HG02642 (cell line): ENCODE results near the gene TYRO3.

ENCODE experiments used
- ATAC-seq: cut with Tn5 transposase; IDR thresholded peaks from one replicate; pipeline ENCODE4 v1.9.1; 2021; ENCODE audit warnings: mild to moderate bottlenecking; ENCODE audit not compliant: unreplicated experiment, poor library complexity

Gene TYRO3

DNA sequence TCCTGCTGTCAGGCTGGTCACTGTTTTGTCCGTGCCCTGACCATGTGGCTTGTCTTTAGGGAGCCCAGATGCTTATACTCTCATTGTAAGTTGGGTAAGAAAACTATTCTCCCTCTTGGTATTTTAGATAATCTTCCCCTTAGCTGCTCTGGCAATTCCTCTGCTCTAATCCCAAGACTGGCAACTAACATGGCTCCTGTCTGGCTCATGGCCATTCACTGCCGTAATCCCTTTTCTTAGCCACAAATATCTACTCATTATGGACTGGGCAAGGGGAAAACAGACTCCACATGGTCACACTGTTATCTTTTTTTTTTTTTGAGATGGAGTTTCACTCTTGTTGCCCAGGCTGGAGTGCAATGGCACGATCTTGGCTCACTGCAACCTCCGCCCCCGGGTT lies 38.8 kb downstream of the TYRO3 start:
- ATAC-seq, result no peak

GRCh38 chr15:41599061-41599460 lies 40.0 kb downstream of the TYRO3 start:
- no peak for ATAC-seq

DNA sequence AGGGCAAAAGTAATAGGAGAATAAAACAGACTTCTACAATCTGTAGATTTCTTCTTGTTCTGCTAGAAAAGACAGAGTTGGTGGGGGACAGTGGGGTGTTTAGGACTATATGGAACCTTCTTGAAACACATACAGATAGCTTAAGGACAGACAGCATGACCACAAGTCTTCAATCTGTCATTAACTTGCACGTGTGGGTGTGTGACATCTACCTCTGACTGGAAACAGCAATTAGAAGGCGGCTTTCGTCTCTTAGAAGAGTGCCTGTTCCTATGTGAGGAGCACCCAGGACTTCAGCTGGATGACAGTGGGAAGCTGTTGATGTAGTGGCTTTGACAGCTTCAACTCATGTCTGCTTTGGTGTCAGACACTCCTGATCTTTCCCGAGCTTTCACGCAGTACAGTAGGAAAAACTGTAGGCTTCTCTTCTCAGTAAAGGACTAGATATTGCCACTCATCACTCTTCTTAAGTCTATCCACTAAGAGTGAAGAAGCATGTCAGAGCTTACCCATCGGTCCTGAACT lies 44.5 kb downstream of the TYRO3 start:
- ATAC-seq, result no peak

- no peak for ATAC-seq
Observed at GRCh38 chr15:41603941-41604911, 45.2 kb downstream of the TYRO3 start.

GRCh38 chr15:41605566-41605965 lies 46.6 kb downstream of the TYRO3 start:
- no peak for ATAC-seq

GRCh38 chr15:41606997-41607396 lies 48.0 kb downstream of the TYRO3 start:
- no peak for ATAC-seq

GRCh38 chr15:41609123-41609522 lies 50.1 kb downstream of the TYRO3 start:
- ATAC-seq, result no peak

- no peak for ATAC-seq
Observed at GRCh38 chr15:41610048-41610447, 51.0 kb downstream of the TYRO3 start.

- ATAC-seq, result no peak
Observed at GRCh38 chr15:41620536-41621199, 61.7 kb downstream of the TYRO3 start.

GRCh38 chr15:41621200-41622193 lies 62.5 kb downstream of the TYRO3 start:
- ATAC-seq, result no peak

DNA sequence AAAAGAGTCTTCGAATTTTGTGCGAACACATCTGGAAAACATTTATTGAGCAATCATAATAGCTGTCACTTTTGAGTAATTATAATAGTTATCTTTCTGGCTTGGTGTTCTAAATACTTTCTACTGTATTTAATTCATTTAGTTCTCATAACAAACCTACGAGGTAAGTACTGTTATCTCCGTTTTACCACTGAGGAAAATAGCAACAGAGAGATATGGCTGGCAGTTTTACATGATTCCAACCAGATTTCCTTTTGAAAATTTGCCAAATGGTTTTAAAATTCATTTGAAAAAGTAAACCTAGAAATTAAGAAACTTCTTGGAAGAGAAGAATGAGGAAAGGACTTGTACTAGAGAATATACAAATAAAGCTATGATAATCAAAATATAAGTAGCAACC lies 63.9 kb downstream of the TYRO3 start:
- ATAC-seq, result no peak

GRCh38 chr15:41627203-41627602 lies 68.2 kb downstream of the TYRO3 start:
- no peak for ATAC-seq

GRCh38 chr15:41629463-41629862 lies 70.5 kb downstream of the TYRO3 start:
- ATAC-seq, result no peak

DNA sequence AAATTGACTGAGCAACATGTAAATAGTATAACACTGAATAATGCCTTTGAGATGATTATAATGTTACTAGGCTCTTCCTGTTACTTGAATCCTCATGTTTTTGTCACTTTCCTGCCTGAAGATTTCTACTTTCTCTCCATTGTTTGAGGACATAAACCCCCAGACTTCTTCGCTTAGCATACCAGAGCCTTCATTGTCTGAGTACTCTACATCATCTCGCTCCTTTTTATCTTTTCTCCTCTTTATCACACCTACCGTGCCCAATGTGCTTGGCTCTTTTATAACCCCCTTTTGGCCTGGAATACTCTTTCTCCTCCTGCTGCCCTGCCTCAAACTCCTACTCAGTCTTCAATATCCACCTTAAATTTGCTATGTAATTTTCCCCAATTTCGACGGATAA lies 70.9 kb downstream of the TYRO3 start:
- ATAC-seq, result no peak

DNA sequence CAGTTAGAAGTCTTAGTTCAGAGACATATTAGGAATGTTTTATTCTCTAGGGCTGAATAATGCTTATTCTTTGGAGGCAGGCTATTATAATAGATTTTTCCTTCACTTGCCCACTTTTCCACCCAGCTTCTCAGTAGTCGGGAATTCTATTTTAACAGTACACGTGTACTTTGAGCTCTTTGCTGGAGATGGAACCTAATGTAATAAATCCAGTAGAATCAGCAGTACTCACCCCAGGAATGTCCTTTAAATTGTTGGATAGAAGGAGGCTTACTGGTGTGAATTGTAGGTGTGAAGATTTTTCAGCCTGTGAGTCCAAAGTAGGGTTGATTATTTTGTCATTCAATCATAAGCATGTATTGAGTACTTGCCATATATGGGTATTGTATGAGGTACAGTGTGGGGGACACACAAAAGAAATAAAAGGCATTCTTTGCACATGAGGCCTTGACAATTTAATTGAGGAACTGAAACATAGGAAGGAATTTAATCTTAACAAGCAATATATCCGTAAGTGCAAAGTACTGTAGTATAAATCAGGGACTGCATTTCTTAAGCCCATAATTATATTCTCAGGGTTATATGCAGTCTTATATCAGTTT lies 71.7 kb downstream of the TYRO3 start:
- no peak for ATAC-seq

DNA sequence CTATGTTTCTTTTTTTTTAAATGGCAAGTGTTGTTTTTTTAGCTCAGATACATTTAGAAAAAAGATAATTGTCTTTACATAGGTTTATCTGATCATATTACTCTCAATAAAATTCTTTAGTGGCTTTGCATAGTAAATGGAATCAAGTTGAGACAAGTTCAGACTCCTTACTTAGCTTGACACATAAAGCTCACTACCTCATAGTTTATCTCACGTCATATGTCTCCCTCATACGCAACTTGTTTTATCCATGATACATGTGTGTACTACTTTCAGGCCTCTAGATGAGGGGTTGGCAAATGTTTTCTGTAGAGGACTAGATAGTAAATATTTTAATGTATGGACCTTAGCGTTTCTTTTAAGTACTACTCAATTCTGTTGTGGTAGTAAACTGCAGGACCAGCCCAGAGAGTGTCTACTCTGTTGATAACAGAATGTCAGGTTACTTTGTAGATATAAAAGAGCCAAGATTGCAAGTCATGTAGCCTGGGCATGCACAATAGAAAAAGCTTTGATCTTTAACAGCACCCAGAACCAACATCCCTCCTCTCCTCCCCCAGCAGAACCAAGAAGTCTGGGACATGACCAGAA lies 73.0 kb downstream of the TYRO3 start:
- no peak for ATAC-seq
